ENCODE results near the gene TIMP2. TPM values are rescaled to one million over a fixed set of nuclear protein-coding genes. Genes with fewer than 3 reads are reported as not detected.

TIMP2 gene
- total and polyA plus RNA-seq, 2 of the 8 experiments (the other 6 are each of a cell fraction or from before 2014, with no cell fraction given), result 18.2 to 43.3 TPM

- TF ChIP-seq E2F6 (IDR thresholded peaks at IDR 0.05) (no peak), CHD2 (IDR thresholded peaks at IDR 0.05; ENCODE audit: low read length) (no peak), MAFK (IDR thresholded peaks at IDR 0.05; ENCODE audit: low read depth, low read length) (no peak)
Measured at GRCh38 chr17:78910497-78911284, 14.5 kb downstream of the TIMP2 start (continued).

All from H1 (cell line).